Stomach (tissue), 9 donors: ENCODE data around the gene NFRKB. TPM values are rescaled to one million over a fixed set of nuclear protein-coding genes. Genes with fewer than 3 reads are reported as not detected.

Experiments used
- DNase-seq, 2 donors: peaks; one replicate each; pipeline versions ENCODE4 v3.0.0 to v3.0.0-alpha.2; 2013 to 2019
- H3K27ac ChIP-seq, 5 donors: fragments of 200-600 bp in 4 of 5; sonication (generic) in 4 of 5; one replicate each; pipeline ENCODE4 v1.5.1; 2013 to 2019; ENCODE audit warnings: mild to moderate bottlenecking in 1 of 5, moderate library complexity in 1 of 5
- H3K27me3 ChIP-seq, 3 donors: fragments of 200-600 bp; sonication (generic); one replicate each; pipeline ENCODE4 v1.5.1; 2017 to 2019; ENCODE audit warnings: mixed run types in 1 of 3
- H3K36me3 ChIP-seq, 4 donors: fragments of 200-600 bp; sonication (generic); 1 replicate in 3 of 4; 2 replicates in 1 of 4; pipeline ENCODE4 v1.5.1; 2016 to 2019
- H3K4me1 ChIP-seq, 4 donors: fragments of 200-600 bp; sonication (generic); one replicate each; pipeline ENCODE4 v1.5.1; 2016 to 2019
- H3K4me3 ChIP-seq, 4 donors: fragments of 200-600 bp; sonication (generic) in 3 of 4; one replicate each; pipeline ENCODE4 v1.5.1; 2016 to 2019; ENCODE audit warnings: mild to moderate bottlenecking in 1 of 4
- H3K9me3 ChIP-seq, 4 donors: fragments of 200-600 bp; sonication (generic); one replicate each; pipeline ENCODE4 v1.5.1; 2016 to 2019
- CTCF ChIP-seq, 7 experiments: fragments of 450-650 bp in 4 of 7; fragments of 200-600 bp in 3 of 7; sonication (generic) in 3 of 7; IDR thresholded peaks; one replicate each; pipeline ENCODE4 v1.5.1; 2016 to 2019; ENCODE audit warnings: antibody characterized with exemption in 7 of 7, control low read depth in 2 of 7, mild to moderate bottlenecking in 1 of 7
- EP300 ChIP-seq: sonication (generic); formaldehyde crosslinking; IDR thresholded peaks from one replicate; pipeline ENCODE4 v1.6.1; 2017; ENCODE audit warnings: antibody characterized with exemption
- POLR2A ChIP-seq, 4 donors: fragments of 450-650 bp; IDR thresholded peaks; one replicate each; pipeline ENCODE4 v1.6.1; 2016; ENCODE audit warnings: antibody characterized with exemption in 4 of 4, control low read depth in 2 of 4, mild to moderate bottlenecking in 1 of 4, moderate library complexity in 1 of 4
- POLR2AphosphoS5 ChIP-seq, 3 donors: sonication (generic); formaldehyde crosslinking; IDR thresholded peaks; one replicate each; pipeline ENCODE4 v1.6.1; 2016; ENCODE audit warnings: antibody characterized with exemption in 3 of 3
- WGBS, 5 donors: extraction: QIAGEN DNeasy Blood & Tissue Kit in 3 of 5; methylation state at CpG; one replicate each; pipeline versions ENCODE4 v1.1.5 to v1.1.7; 2013 to 2018; 5-methylcytosine and 5-hydroxymethylcytosine counted together
- intact Hi-C: fragments of 100-400 bp; cut with DNase I; formaldehyde crosslinking; loops from one replicate; pipeline ENCODE4 v1.15.1; 2023; ENCODE audit warnings: low total_unique reads
- polyA plus RNA-seq, 3 donors: library from polyadenylated mRNA; stranded (reverse); fragments of 200-250 nt; gene quantifications; one replicate each; pipeline ENCODE4 v1.2.3, GENCODE V29; 2013
- total RNA-seq, 5 donors: library from RNA; depleted of rRNA; stranded (reverse); fragments of >200 nt; gene quantifications; one replicate each; pipeline versions ENCODE4 v1.1.0 to v1.2.3, GENCODE V29; 2014 to 2016
- donor health status: healthy with polysubstance abuse.
- donor health status: Bipolar disorder and iron deficiency.
- donor health status: healthy.

Gene NFRKB
- total and polyA plus RNA-seq, 8 donors: 4.4 to 127 (median 14.5) TPM

GRCh38 chr11:129856036-129856435 lies 39.3 kb downstream of the NFRKB start:
- 86 to 95% (median 92%) methylated on average over 8 of the region's 8 CpGs for WGBS, 5 donors
- H3K36me3 ChIP-seq: peaks cover 0 to 32% (median 22%) of the 10 kb centered on the region in 4 donors
- no peaks in the 10 kb centered on the region for H3K27me3 ChIP-seq
- DNase-seq: no peak
- TF ChIP-seq POLR2AphosphoS5 (IDR thresholded peaks at IDR 0.05) (no peak), CTCF (IDR thresholded peaks at IDR 0.05) (no peak), EP300 (no peak), POLR2A (IDR thresholded peaks at IDR 0.05) (no peak)
- H3K4me3 ChIP-seq: no peak overlapping the region
- H3K9me3 ChIP-seq: no peaks in the 10 kb centered on the region
- H3K4me1 ChIP-seq: peaks cover 10 to 18% (median 14%) of the 10 kb centered on the region in 4 donors
- no peak overlapping the region for H3K27ac ChIP-seq
- intact Hi-C loops: no loop called here

DNA sequence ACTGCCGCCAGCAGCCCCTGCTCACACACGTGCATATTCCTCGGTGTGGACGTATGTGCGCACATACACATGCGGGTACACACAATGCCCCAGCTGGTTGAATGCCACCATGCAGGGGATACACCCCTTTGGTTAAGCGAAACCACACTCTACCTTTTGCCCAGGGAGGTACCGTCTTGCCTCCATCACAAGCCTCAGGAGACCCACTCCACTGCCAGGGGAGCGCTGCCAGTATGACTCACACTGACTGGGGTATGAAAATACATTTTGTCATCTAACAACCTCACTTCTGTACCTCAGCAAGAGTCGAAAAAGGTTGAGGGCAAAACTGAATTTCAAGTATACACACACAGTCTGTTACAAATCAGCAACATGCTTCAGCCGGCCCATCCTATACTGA lies 40.3 kb downstream of the NFRKB start:
- intact Hi-C loops: no loop called here
- no peaks in the 10 kb centered on the region for H3K27me3 ChIP-seq

GRCh38 chr11:129854232-129854805 lies 41.1 kb downstream of the NFRKB start:
- H3K4me3 ChIP-seq: no peak overlapping the region
- no peak for DNase-seq
- H3K27ac ChIP-seq: peak overlapping the region in 3 of 5 donors; percentile 40 to 72 (median 59)
- H3K4me1 ChIP-seq: peaks cover 10 to 18% (median 14%) of the 10 kb centered on the region in 4 donors
- no peak for TF ChIP-seq POLR2AphosphoS5 (IDR thresholded peaks at IDR 0.05)
- no peak for TF ChIP-seq EP300
- H3K36me3 ChIP-seq: peaks cover 0 to 15% (median 7%) of the 10 kb centered on the region in 4 donors
- no peaks in the 10 kb centered on the region for H3K27me3 ChIP-seq
- intact Hi-C loops: no loop called here
- 54 to 76% (median 62%) methylated on average over 7 of the region's 7 CpGs for WGBS, 5 donors
- H3K9me3 ChIP-seq: no peaks in the 10 kb centered on the region

More for the DNA sequence above, 40.3 kb downstream of the NFRKB start:
- peaks cover 0 to 23% (median 15%) of the 10 kb centered on the region in 4 donors for H3K36me3 ChIP-seq
- no peaks in the 10 kb centered on the region for H3K9me3 ChIP-seq
- no peak overlapping the region for H3K27ac ChIP-seq
- H3K4me1 ChIP-seq: peaks cover 10 to 18% (median 14%) of the 10 kb centered on the region in 4 donors
- no peak overlapping the region for H3K4me3 ChIP-seq
- TF ChIP-seq CTCF (IDR thresholded peaks at IDR 0.05) (no peak), POLR2A (IDR thresholded peaks at IDR 0.05) (no peak), POLR2AphosphoS5 (IDR thresholded peaks at IDR 0.05) (no peak), EP300 (no peak)
- 85 to 96% (median 91%) methylated on average over 11 of the region's 11 CpGs for WGBS, 5 donors
- DNase-seq: no peak

- no peak overlapping the region for H3K4me3 ChIP-seq
- H3K27ac ChIP-seq: peak overlapping the region in 4 of 5 donors; percentile 6 to 72 (median 50)
- no peaks in the 10 kb centered on the region for H3K27me3 ChIP-seq
- intact Hi-C loops: no loop called here
- TF ChIP-seq EP300 (no peak), CTCF (IDR thresholded peaks at IDR 0.05) (no peak), POLR2AphosphoS5 (IDR thresholded peaks at IDR 0.05) (peak in 2 of 3 donors; percentile 16 to 66)
- peak; percentile 89 to 94 for DNase-seq
- 10 to 25% (median 13%) methylated on average over 8 to 10 of the region's 10 CpGs for WGBS, 5 donors
- peaks cover 0 to 10% (median 4%) of the 10 kb centered on the region in 4 donors for H3K36me3 ChIP-seq
- H3K9me3 ChIP-seq: no peaks in the 10 kb centered on the region
- H3K4me1 ChIP-seq: peaks cover 10 to 18% (median 14%) of the 10 kb centered on the region in 4 donors
Observed at GRCh38 chr11:129853518-129854231, 41.7 kb downstream of the NFRKB start.
